NT2/D1 (cell line): ENCODE data around the gene TCERG1L.

Experiments
- DNase-seq: peaks from one replicate; pipeline ENCODE4 v3.0.0-alpha.2; 2011; ENCODE audit warnings: low read depth, low spot score
- H3K27me3 ChIP-seq: 2 replicates; pipeline ENCODE4 v1.6.0; 2011; ENCODE audit warnings: mild to moderate bottlenecking; ENCODE audit not compliant: insufficient read length, insufficient read depth
- H3K36me3 ChIP-seq: 2 replicates; pipeline ENCODE4 v1.6.1; 2011; ENCODE audit warnings: mild to moderate bottlenecking, low read length, mixed read lengths; ENCODE audit not compliant: insufficient read depth, insufficient read length
- H3K4me1 ChIP-seq: 2 replicates; pipeline ENCODE4 v1.5.1; 2011; ENCODE audit not compliant: insufficient read depth, insufficient read length
- H3K4me3 ChIP-seq: 2 replicates; pipeline ENCODE4 v1.5.1; 2011; ENCODE audit warnings: low read depth; ENCODE audit not compliant: insufficient read length
- H3K9ac ChIP-seq: 2 replicates; pipeline ENCODE4 v1.6.0; 2011; ENCODE audit warnings: low read depth; ENCODE audit not compliant: insufficient read length
- H3K9me3 ChIP-seq: 2 replicates; pipeline ENCODE4 v1.5.1; 2011; ENCODE audit warnings: mild to moderate bottlenecking, low read length; ENCODE audit not compliant: insufficient read depth
- SUZ12 ChIP-seq: IDR thresholded peaks from 2 replicates; pipeline ENCODE4 v1.6.1; 2011; ENCODE audit not compliant: insufficient read length, insufficient read depth; ENCODE audit errors: extremely low read depth
- YY1 ChIP-seq: IDR thresholded peaks from 2 replicates; pipeline ENCODE4 v1.6.1; 2011; ENCODE audit not compliant: insufficient read length, insufficient read depth
- ZNF274 ChIP-seq: IDR thresholded peaks from 2 replicates; pipeline ENCODE4 v1.6.1; 2011; ENCODE audit warnings: mild to moderate bottlenecking, low read depth, low read length

Gene TCERG1L

GRCh38 chr10:131259535-131259934 lies 52.0 kb downstream of the TCERG1L start:
- H3K27me3 ChIP-seq = no peaks in the 10 kb centered on the region
- no peak for DNase-seq
- no peak overlapping the region for H3K9ac ChIP-seq
- H3K4me3 ChIP-seq = no peak overlapping the region
- H3K36me3 ChIP-seq = no peaks in the 10 kb centered on the region
- H3K4me1 ChIP-seq = peaks cover 2% of the 10 kb centered on the region
- H3K9me3 ChIP-seq = no peaks in the 10 kb centered on the region
- TF ChIP-seq SUZ12 = no peak
- TF ChIP-seq ZNF274 = no peak
- no peak for TF ChIP-seq YY1

DNA sequence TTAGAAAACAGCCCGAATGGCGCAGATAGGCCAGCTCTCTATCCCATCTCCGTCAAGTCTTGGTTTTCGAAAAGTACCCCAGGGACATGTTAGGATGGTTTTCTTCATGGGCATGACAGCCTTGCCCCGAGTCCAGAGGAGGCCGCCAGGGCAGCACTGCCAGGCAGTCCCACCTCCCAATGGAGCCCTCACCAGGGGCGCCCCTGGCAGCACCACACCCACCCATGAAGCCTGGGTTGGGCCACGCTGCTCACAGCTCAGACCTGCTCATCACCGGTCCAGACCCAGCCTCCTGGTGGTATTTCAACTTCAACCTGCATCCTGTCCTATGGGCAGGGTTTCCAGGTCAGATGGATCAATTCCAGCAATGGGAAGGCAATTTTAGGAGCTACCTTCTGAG lies 53.3 kb downstream of the TCERG1L start:
- TF ChIP-seq YY1 = no peak
- no peaks in the 10 kb centered on the region for H3K27me3 ChIP-seq
- H3K36me3 ChIP-seq = no peaks in the 10 kb centered on the region
- no peak overlapping the region for H3K4me3 ChIP-seq
- H3K9ac ChIP-seq = no peak overlapping the region
- DNase-seq = no peak
- peaks cover 1% of the 10 kb centered on the region for H3K4me1 ChIP-seq
- H3K9me3 ChIP-seq = no peaks in the 10 kb centered on the region

GRCh38 chr10:131257027-131257426 lies 54.5 kb downstream of the TCERG1L start:
- Histone ChIP-seq H3K4me1 (peaks cover 1% of the 10 kb centered on the region), H3K4me3 (no peak overlapping the region), H3K36me3 (no peaks in the 10 kb centered on the region), H3K9me3 (no peaks in the 10 kb centered on the region), H3K9ac (no peak overlapping the region), H3K27me3 (no peaks in the 10 kb centered on the region)
- no peak for DNase-seq
- TF ChIP-seq ZNF274 = no peak
- no peak for TF ChIP-seq SUZ12
- TF ChIP-seq YY1 = no peak

DNA sequence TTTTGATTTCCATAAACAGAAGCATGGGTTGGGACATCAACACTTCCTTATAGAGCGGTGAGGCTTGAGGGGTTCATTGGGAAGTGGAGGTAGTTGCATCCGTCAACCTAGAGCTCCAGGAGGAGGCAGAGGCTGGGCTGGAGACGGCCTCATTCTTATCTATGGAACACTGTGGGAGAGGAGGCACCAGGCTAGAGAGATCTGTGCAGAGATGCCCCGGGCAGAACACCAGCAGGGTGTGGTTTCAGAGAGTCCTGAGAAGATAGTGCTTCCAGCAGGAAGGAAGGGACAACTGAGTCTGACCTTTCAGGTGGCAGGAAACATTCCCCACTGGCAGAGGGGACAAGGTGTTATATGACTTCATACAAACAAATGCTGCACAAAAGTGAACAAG lies 56.7 kb downstream of the TCERG1L start:
- Histone ChIP-seq H3K9me3 (no peaks in the 10 kb centered on the region), H3K9ac (no peak overlapping the region), H3K4me1 (peaks cover 4% of the 10 kb centered on the region), H3K4me3 (no peak overlapping the region), H3K36me3 (no peaks in the 10 kb centered on the region), H3K27me3 (no peaks in the 10 kb centered on the region)
- TF ChIP-seq YY1 (no peak), ZNF274 (no peak), SUZ12 (no peak)
- DNase-seq = no peak

GRCh38 chr10:131253931-131254858 lies 57.3 kb downstream of the TCERG1L start:
- TF ChIP-seq ZNF274 = no peak
- TF ChIP-seq SUZ12 = no peak
- no peak for TF ChIP-seq YY1
- Histone ChIP-seq H3K4me3 (no peak overlapping the region), H3K4me1 (peaks cover 4% of the 10 kb centered on the region), H3K9me3 (no peaks in the 10 kb centered on the region), H3K9ac (no peak overlapping the region), H3K36me3 (no peaks in the 10 kb centered on the region), H3K27me3 (no peaks in the 10 kb centered on the region)
- DNase-seq = no peak

DNA sequence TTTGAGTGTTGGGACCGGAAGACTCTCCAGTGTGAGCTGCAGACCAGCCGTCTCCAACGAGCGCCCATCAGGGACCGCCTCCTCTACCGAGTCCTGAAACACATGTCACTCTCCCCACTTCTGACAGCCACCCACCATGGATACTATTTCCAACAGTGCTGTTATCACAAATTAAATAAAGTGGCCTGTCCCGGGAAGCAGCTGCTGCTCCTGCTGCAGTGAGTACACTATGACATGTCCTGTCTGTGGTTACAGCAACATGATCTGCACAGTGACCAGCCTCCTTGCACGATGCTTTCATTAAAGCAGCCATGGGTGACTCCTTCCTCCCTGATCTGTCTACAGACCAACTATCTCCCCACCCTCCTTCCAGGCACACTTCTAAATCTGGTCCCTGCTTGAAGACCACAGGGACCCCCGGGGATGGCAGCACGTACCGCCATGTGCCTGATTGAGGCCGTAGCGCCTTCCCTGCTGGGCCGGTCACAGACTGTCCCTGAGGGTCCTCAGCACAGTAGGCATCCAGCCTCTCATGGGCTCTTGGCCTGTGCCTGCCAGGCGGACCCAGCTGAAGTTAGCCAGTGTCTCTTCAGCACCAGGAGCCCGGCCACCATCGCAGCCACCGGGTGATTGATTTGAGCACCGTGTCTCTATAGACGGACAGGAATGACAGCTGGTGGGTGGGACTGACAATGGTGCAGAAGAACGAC lies 58.8 kb downstream of the TCERG1L start:
- Histone ChIP-seq H3K9me3 (no peaks in the 10 kb centered on the region), H3K27me3 (no peaks in the 10 kb centered on the region), H3K36me3 (no peaks in the 10 kb centered on the region), H3K4me3 (no peak overlapping the region), H3K9ac (no peak overlapping the region), H3K4me1 (peaks cover 4% of the 10 kb centered on the region)
- DNase-seq = no peak
- TF ChIP-seq ZNF274 = no peak
- TF ChIP-seq YY1 = no peak
- TF ChIP-seq SUZ12 = no peak

GRCh38 chr10:131251146-131251541 lies 60.4 kb downstream of the TCERG1L start:
- no peak for DNase-seq
- no peak overlapping the region for H3K9ac ChIP-seq
- H3K4me1 ChIP-seq = peaks cover 4% of the 10 kb centered on the region
- H3K9me3 ChIP-seq = no peaks in the 10 kb centered on the region
- H3K4me3 ChIP-seq = no peak overlapping the region
- TF ChIP-seq SUZ12 (no peak), YY1 (no peak), ZNF274 (no peak)
- no peaks in the 10 kb centered on the region for H3K27me3 ChIP-seq
- H3K36me3 ChIP-seq = no peaks in the 10 kb centered on the region
